ENCODE results near the gene NALCN. TPM values are rescaled to one million over a fixed set of nuclear protein-coding genes. Genes with fewer than 3 reads are reported as not detected.

The NALCN gene
- total and polyA plus RNA-seq, 10 of the 15 experiments (the other 5 are each of a cell fraction or from before 2014, with no cell fraction given): under 0.01 TPM; not detected in 9

- Histone ChIP-seq H3K36me3 (ENCODE audit: control insufficient read depth in 2 of 2, insufficient read depth in 2 of 2, low read length in 1 of 2) (no peaks in the 10 kb centered on the region), H3K4me3 (no peak overlapping the region), H3K9me3 (replicated peaks; ENCODE audit: control insufficient read depth, insufficient read depth, low read length) (no peaks in the 10 kb centered on the region), H2AFZ (ENCODE audit: control insufficient read depth, low read depth, low read length) (no peak overlapping the region), H3K27me3 (replicated peaks in 1 of 2; ENCODE audit: control insufficient read depth in 2 of 2, insufficient read depth in 2 of 2, low read length in 1 of 2) (no peaks in the 10 kb centered on the region), H3K79me2 (ENCODE audit: control insufficient read depth, insufficient read depth, low read length) (no peaks in the 10 kb centered on the region), H4K20me1 (ENCODE audit: control insufficient read depth, insufficient read depth) (no peaks in the 10 kb centered on the region), H3K9ac (ENCODE audit: control insufficient read depth, insufficient read depth, low read length) (no peak overlapping the region), H3K4me2 (ENCODE audit: control insufficient read depth, insufficient read depth) (no peak overlapping the region), H3K4me1 (ENCODE audit: control insufficient read depth, insufficient read depth, low read length) (no peaks in the 10 kb centered on the region), H3K27ac (ENCODE audit: control insufficient read depth, insufficient read depth) (no peak overlapping the region)
- no peak for DNase-seq (ENCODE audit: low read depth, low spot score)
- FAIRE-seq: no peak
- no TSS peak for BruUV-seq (replicated peaks)
- intact Hi-C loops (cut with micrococcal nuclease; ENCODE audit: unreplicated experiment) (no loop called here), in situ Hi-C loops (cut with MboI) (no loop called here)
- ChIA-PET CTCF (interaction anchor here (0.7 to 1.3 kb wide), 2 partner anchors 12 to 20 kb away, joined by 3 read pairs; no protein-coding TSS in a partner anchor), POLR2A (no interaction called here), RAD21 (ENCODE audit: unreplicated experiment) (no interaction called here), SMC1A (ENCODE audit: uncharacterized antibody, unreplicated experiment) (no interaction called here)
- TF ChIP-seq ZNF217 (IDR thresholded peaks at IDR 0.05) (no peak), KLF5 (IDR thresholded peaks at IDR 0.05; ENCODE audit: partially characterized antibody) (no peak)
- no peak for ATAC-seq
These were observed 335.7 kb downstream of the NALCN start for GRCh38 chr13:101080616-101081015.

DNA sequence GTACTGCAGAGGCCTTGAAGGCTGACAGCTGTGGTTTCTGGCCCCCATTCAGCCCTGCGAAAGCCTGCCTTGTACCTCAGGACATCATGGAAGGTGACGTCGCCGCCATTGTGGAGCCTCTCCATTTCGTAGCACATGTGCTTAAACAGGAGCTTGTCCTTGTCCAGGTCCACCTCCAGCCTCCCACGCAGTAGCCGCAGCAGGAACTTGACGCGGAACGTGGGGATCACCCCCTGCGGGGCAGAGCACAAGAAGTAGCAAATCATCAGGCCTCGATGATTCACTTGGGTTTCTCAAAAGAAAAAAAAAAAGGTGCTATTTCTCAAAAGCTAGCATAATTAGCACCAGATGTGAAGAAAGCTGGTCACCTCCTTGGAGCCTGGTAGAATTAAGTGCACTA lies 351.0 kb downstream of the NALCN start:
- BruUV-seq (replicated peaks): no TSS peak
- no peak for DNase-seq (ENCODE audit: low read depth, low spot score)
- ChIA-PET RAD21 (ENCODE audit: unreplicated experiment) (no interaction called here), CTCF (no interaction called here), SMC1A (ENCODE audit: uncharacterized antibody, unreplicated experiment) (no interaction called here), POLR2A (no interaction called here)
- no peak for ATAC-seq
- Histone ChIP-seq H3K9me3 (replicated peaks; ENCODE audit: control insufficient read depth, insufficient read depth, low read length) (no peaks in the 10 kb centered on the region), H3K4me1 (ENCODE audit: control insufficient read depth, insufficient read depth, low read length) (no peaks in the 10 kb centered on the region), H3K4me3 (no peak overlapping the region), H3K27ac (ENCODE audit: control insufficient read depth, insufficient read depth) (no peak overlapping the region), H3K27me3 (replicated peaks in 1 of 2; ENCODE audit: control insufficient read depth in 2 of 2, insufficient read depth in 2 of 2, low read length in 1 of 2) (no peaks in the 10 kb centered on the region), H2AFZ (ENCODE audit: control insufficient read depth, low read depth, low read length) (no peak overlapping the region), H3K36me3 (ENCODE audit: control insufficient read depth in 2 of 2, insufficient read depth in 2 of 2, low read length in 1 of 2) (no peaks in the 10 kb centered on the region), H3K79me2 (ENCODE audit: control insufficient read depth, insufficient read depth, low read length) (no peaks in the 10 kb centered on the region), H3K9ac (ENCODE audit: control insufficient read depth, insufficient read depth, low read length) (no peak overlapping the region), H3K4me2 (ENCODE audit: control insufficient read depth, insufficient read depth) (no peak overlapping the region), H4K20me1 (ENCODE audit: control insufficient read depth, insufficient read depth) (no peaks in the 10 kb centered on the region)
- WGBS (ENCODE audit: insufficient coverage, insufficient replicate concordance, low lambda C conversion rate, missing lambda C conversion rate): 55% methylated on average over 12 of the region's 12 CpGs
- intact Hi-C loops (cut with micrococcal nuclease; ENCODE audit: unreplicated experiment) (no loop called here), in situ Hi-C loops (cut with MboI) (no loop called here)
- no peak for FAIRE-seq
- no peak for TF ChIP-seq POLR2AphosphoS2 (IDR thresholded peaks at IDR 0.05; ENCODE audit: low read depth, low read length)
- TF ChIP-seq CREB1 (IDR thresholded peaks at IDR 0.05; ENCODE audit: low read depth): no peak
- TF ChIP-seq SPI1 (IDR thresholded peaks at IDR 0.05; ENCODE audit: borderline replicate concordance, insufficient read depth, low read depth, low read length): no peak
- TF ChIP-seq NR2C2 (IDR thresholded peaks at IDR 0.05; ENCODE audit: borderline replicate concordance, control insufficient read depth, insufficient read length, low read depth): no peak
- no peak for TF ChIP-seq SIN3A (IDR thresholded peaks at IDR 0.05; ENCODE audit: low read depth, low read length)
- no peak for TF ChIP-seq MEF2A (IDR thresholded peaks at IDR 0.05; ENCODE audit: insufficient read depth, low read depth, low read length)
- TF ChIP-seq ZBED1 (IDR thresholded peaks at IDR 0.05; ENCODE audit: borderline replicate concordance): no peak
- TF ChIP-seq, protein P1, sequence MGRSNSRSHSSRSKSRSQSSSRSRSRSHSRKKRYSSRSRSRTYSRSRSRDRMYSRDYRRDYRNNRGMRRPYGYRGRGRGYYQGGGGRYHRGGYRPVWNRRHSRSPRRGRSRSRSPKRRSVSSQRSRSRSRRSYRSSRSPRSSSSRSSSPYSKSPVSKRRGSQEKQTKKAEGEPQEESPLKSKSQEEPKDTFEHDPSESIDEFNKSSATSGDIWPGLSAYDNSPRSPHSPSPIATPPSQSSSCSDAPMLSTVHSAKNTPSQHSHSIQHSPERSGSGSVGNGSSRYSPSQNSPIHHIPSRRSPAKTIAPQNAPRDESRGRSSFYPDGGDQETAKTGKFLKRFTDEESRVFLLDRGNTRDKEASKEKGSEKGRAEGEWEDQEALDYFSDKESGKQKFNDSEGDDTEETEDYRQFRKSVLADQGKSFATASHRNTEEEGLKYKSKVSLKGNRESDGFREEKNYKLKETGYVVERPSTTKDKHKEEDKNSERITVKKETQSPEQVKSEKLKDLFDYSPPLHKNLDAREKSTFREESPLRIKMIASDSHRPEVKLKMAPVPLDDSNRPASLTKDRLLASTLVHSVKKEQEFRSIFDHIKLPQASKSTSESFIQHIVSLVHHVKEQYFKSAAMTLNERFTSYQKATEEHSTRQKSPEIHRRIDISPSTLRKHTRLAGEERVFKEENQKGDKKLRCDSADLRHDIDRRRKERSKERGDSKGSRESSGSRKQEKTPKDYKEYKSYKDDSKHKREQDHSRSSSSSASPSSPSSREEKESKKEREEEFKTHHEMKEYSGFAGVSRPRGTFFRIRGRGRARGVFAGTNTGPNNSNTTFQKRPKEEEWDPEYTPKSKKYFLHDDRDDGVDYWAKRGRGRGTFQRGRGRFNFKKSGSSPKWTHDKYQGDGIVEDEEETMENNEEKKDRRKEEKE (IDR thresholded peaks at IDR 0.05): no peak
- no peak for TF ChIP-seq ZNF622 (IDR thresholded peaks at IDR 0.05)
- TF ChIP-seq IRF5 (IDR thresholded peaks at IDR 0.05; ENCODE audit: borderline replicate concordance): no peak
- TF ChIP-seq FOXK2 (IDR thresholded peaks at IDR 0.05): no peak
- TF ChIP-seq ATF7 (IDR thresholded peaks at IDR 0.05; ENCODE audit: low read depth): no peak
- TF ChIP-seq SUZ12 (IDR thresholded peaks at IDR 0.05; ENCODE audit: unreplicated experiment): no peak
- TF ChIP-seq POLR2A (IDR thresholded peaks at IDR 0.05; ENCODE audit: low read depth, low read length): no peak
